Vagina (tissue), 2 donors: ENCODE data around the gene NAAA. TPM values are rescaled to one million over a fixed set of nuclear protein-coding genes. Genes with fewer than 3 reads are reported as not detected.
"Not testable (repeated sequence)": the region's sequence is repeated elsewhere in the genome, so short reads cannot be mapped to it uniquely, and the experiment has no call there.

ENCODE experiments used
- DNase-seq, 2 donors: peaks; one replicate each; pipeline ENCODE4 v3.0.0-alpha.2; 2017; ENCODE audit errors: extremely low spot score in 2 of 2
- H3K27ac ChIP-seq: fragments of 200-600 bp; sonication (generic); one replicate; pipeline ENCODE4 v1.5.1; 2019
- H3K27me3 ChIP-seq: fragments of 200-600 bp; sonication (generic); one replicate; pipeline ENCODE4 v1.5.1; 2019
- H3K36me3 ChIP-seq, 2 donors: fragments of 200-600 bp; sonication (generic); one replicate each; pipeline ENCODE4 v1.5.1; 2017 to 2019
- H3K4me1 ChIP-seq: fragments of 200-600 bp; sonication (generic); one replicate; pipeline ENCODE4 v1.5.1; 2019
- H3K4me3 ChIP-seq, 2 donors: fragments of 200-600 bp; sonication (generic); 1 replicate in 1 of 2; 2 replicates in 1 of 2; pipeline ENCODE4 v1.5.1; 2016 to 2019
- H3K9me3 ChIP-seq: fragments of 200-600 bp; sonication (generic); one replicate; pipeline ENCODE4 v1.5.1; 2019
- POLR2A ChIP-seq, 2 donors: fragments of 450-650 bp; IDR thresholded peaks; one replicate each; pipeline ENCODE4 v1.6.1; 2017; ENCODE audit warnings: antibody characterized with exemption in 2 of 2, mild to moderate bottlenecking in 2 of 2, moderate library complexity in 2 of 2
- POLR2AphosphoS5 ChIP-seq, 2 donors: sonication (generic); formaldehyde crosslinking; IDR thresholded peaks; one replicate each; pipeline ENCODE4 v1.9.0; 2017; ENCODE audit warnings: antibody characterized with exemption in 2 of 2, mild to moderate bottlenecking in 2 of 2, low read depth in 1 of 2; ENCODE audit not compliant: insufficient read depth in 1 of 2
- intact Hi-C: fragments of 100-400 bp; cut with DNase I; formaldehyde crosslinking; loops from one replicate; pipeline ENCODE4 v1.15.1; 2023
- total RNA-seq: library from RNA; depleted of rRNA; stranded (reverse); fragments of >200 nt; gene quantifications from one replicate; pipeline ENCODE4 v1.2.3, GENCODE V29; 2016
- TF ChIP-seq, protein P1 (sequence below), 3 experiments: fragments of 450-650 bp in 2 of 3; fragments of 200-600 bp in 1 of 3; sonication (generic) in 1 of 3; IDR thresholded peaks; one replicate each; pipeline ENCODE4 v1.5.1; 2017 to 2019; ENCODE audit warnings: antibody characterized with exemption in 3 of 3, mild to moderate bottlenecking in 2 of 3, moderate library complexity in 2 of 3

Gene NAAA
- total RNA-seq, 1 donor from 2014 or later, result 110 TPM

DNA sequence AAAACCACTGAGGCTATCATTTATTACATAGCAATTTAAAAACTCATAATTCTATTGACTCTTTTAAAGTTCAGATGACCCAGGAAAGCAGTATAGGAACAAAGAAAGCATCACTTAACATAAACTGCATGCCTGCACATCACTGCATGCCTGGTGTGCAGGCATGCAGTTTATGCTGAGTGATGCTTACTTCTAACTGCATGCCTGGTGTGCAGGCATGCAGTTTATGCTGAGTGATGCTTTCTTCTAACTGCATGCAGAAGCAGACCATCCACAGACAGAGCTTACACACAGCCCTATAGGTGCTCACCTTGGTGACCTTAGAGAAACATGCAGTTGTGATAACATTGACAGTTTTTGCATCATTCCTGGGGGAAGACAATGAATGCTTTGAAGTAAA, 33.0 kb upstream of the NAAA start:
- Histone ChIP-seq H3K9me3 (no peaks in the 10 kb centered on the region), H3K27me3 (no peaks in the 10 kb centered on the region), H3K4me3 (no peak overlapping the region), H3K27ac (no peak overlapping the region), H3K4me1 (no peaks in the 10 kb centered on the region), H3K36me3 (peaks cover 0 to 94% of the 10 kb centered on the region in 2 donors)
- intact Hi-C loops, result no loop called here
- TF ChIP-seq POLR2AphosphoS5 (IDR thresholded peaks at IDR 0.05; ENCODE audit: insufficient read depth in 1 of 2, low read depth in 1 of 2) (no peak), POLR2A (IDR thresholded peaks at IDR 0.05) (no peak)
- TF ChIP-seq, protein P1, sequence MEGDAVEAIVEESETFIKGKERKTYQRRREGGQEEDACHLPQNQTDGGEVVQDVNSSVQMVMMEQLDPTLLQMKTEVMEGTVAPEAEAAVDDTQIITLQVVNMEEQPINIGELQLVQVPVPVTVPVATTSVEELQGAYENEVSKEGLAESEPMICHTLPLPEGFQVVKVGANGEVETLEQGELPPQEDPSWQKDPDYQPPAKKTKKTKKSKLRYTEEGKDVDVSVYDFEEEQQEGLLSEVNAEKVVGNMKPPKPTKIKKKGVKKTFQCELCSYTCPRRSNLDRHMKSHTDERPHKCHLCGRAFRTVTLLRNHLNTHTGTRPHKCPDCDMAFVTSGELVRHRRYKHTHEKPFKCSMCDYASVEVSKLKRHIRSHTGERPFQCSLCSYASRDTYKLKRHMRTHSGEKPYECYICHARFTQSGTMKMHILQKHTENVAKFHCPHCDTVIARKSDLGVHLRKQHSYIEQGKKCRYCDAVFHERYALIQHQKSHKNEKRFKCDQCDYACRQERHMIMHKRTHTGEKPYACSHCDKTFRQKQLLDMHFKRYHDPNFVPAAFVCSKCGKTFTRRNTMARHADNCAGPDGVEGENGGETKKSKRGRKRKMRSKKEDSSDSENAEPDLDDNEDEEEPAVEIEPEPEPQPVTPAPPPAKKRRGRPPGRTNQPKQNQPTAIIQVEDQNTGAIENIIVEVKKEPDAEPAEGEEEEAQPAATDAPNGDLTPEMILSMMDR (IDR thresholded peaks at IDR 0.05), result no peak
- DNase-seq, result no peak

DNA sequence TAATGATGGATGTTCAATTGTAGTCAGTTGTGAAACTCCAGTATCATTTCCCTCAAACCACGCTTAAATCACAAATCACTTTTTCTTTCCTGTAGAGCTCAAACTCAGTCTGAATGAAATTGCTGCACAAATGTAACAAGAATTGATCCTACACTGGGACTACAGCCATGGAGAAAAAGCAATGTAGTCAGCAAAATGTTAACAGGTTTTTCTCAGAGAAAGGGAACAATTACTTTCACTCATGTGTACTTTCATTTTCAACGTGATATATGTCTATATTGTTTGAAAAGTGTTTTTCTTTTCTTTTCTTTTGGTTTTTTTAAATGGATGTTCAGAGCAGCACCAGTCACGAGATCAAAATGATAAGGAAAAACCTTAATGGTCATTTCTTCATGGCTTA, 27.3 kb upstream of the NAAA start:
- Histone ChIP-seq H3K27me3 (no peaks in the 10 kb centered on the region), H3K9me3 (no peaks in the 10 kb centered on the region), H3K4me3 (no peak overlapping the region), H3K36me3 (peaks cover 5 to 91% of the 10 kb centered on the region in 2 donors), H3K4me1 (no peaks in the 10 kb centered on the region), H3K27ac (no peak overlapping the region)
- intact Hi-C loops, result no loop called here
- no peak for DNase-seq
- TF ChIP-seq POLR2AphosphoS5 (IDR thresholded peaks at IDR 0.05; ENCODE audit: insufficient read depth in 1 of 2, low read depth in 1 of 2), result no peak

DNA sequence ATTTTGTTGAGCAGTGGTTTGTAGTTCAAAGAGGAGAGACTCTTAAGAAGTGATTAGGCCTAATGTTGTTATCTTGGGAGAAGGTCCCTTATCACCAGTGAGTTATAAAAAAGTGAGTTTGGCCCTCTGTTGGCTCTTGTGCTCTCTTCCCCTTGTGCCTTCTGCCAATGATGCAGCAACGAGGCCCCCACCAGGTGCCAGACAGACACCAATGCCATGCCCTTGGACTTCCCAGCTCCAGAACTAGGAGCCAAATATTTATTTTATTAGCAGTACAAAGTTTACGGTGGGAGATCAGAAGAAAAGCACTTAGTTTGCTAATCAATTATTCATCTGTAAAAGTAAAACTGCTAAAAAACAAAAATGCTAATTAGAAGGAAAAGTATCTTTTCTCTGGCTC, 22.7 kb upstream of the NAAA start:
- intact Hi-C loops, result no loop called here
- H3K9me3 ChIP-seq, result no peaks in the 10 kb centered on the region
- TF ChIP-seq, protein P1 (IDR thresholded peaks at IDR 0.05), result no peak
- H3K27me3 ChIP-seq, result no peaks in the 10 kb centered on the region
- DNase-seq, result no peak
- no peak overlapping the region for H3K27ac ChIP-seq
- H3K36me3 ChIP-seq, result peaks cover 5 to 75% of the 10 kb centered on the region in 2 donors
- H3K4me3 ChIP-seq, result no peak overlapping the region
- H3K4me1 ChIP-seq, result no peaks in the 10 kb centered on the region

DNA sequence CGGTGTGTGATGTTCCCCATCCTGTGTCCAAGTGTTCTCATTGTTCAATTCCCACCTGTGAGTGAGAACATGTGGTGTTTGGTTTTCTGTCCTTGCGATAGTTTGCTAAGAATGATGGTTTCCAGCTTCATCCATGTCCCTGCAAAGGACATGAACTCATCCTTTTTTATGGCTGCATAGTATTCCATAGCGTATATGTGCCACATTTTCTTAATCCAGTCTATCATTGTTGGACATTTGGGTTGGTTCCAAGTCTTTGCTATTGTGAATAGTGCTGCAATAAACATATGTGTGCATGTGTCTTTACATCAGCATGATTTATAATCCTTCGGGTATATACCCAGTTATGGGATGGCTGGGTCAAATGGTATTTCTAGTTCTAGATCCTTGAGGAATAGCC, 21.3 kb upstream of the NAAA start:
- H3K36me3 ChIP-seq, result peaks cover 5 to 75% of the 10 kb centered on the region in 2 donors
- DNase-seq, H3K27ac ChIP-seq, H3K4me1 ChIP-seq, intact Hi-C loops, H3K4me3 ChIP-seq, H3K27me3 ChIP-seq, H3K9me3 ChIP-seq: not testable (repeated sequence)

DNA sequence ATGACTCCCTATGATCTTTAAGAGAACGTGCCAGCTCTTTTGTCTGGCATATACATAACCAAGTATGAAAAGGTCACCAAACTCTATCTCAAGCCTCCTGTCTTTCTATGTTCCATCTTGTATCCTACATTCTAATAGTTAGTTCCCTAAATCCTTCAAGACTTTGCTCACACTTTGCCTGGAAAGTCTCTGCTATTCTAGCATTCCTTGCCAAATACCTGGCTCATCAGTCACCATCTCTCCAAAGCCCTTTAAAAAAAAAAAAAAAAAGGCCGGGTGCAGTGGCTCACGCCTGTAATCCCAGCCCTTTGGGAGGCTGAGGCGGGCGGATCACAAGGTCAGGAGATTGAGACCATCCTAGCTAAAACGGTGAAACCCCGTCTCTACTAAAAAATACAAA, 17.7 kb upstream of the NAAA start:
- H3K4me3 ChIP-seq, H3K27me3 ChIP-seq, H3K27ac ChIP-seq, intact Hi-C loops, H3K9me3 ChIP-seq, H3K4me1 ChIP-seq, DNase-seq: not testable (repeated sequence)
- peaks cover 0 to 75% of the 10 kb centered on the region in 2 donors for H3K36me3 ChIP-seq

DNA sequence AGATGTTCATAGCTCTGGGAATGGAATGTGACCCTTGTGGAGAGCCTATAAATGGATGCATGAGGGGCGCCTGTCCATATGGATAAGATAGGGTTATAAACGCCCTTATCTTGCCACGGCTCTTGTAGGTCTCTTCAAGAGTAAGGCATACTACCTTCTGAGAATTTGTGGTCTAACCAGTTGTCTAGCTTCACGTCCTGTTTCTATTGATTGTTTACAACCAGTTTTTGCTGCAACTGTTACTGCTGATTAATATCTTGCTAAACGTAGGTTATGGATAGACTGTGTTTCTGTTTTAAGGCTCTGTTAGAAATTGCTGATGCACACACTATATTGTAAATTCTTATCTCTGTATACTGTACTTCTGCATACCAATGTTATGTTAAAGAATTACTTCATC, 14.0 kb upstream of the NAAA start:
- H3K4me1 ChIP-seq, H3K4me3 ChIP-seq, H3K27ac ChIP-seq, H3K27me3 ChIP-seq, intact Hi-C loops, DNase-seq, H3K9me3 ChIP-seq: not testable (repeated sequence)
- peaks cover 0 to 89% of the 10 kb centered on the region in 2 donors for H3K36me3 ChIP-seq

DNA sequence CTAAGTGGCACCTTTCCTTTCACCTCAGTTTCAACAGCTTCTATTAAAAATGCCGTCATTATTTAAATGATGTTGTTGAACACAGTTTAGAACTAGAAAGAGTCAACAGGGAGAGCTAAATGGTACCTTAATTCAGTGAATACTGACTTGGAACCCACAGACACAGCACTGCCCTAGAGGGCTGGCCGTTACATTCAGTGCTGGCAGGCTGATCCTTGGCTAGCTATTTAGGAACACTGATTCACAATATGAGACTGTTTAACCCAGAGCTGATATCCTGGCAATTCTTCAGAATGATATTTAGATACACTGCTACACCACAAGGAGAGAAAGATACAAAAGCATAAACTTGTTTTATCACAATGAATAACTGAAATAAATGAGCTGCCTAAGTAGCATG, 12.7 kb upstream of the NAAA start:
- TF ChIP-seq POLR2A (IDR thresholded peaks at IDR 0.05), result no peak
- TF ChIP-seq, protein P1 (IDR thresholded peaks at IDR 0.05), result no peak
- no peak for TF ChIP-seq POLR2AphosphoS5 (IDR thresholded peaks at IDR 0.05; ENCODE audit: insufficient read depth in 1 of 2, low read depth in 1 of 2)
- no peak overlapping the region for H3K4me3 ChIP-seq
- no peaks in the 10 kb centered on the region for H3K27me3 ChIP-seq
- H3K36me3 ChIP-seq, result peaks cover 0 to 90% of the 10 kb centered on the region in 2 donors
- no peak overlapping the region for H3K27ac ChIP-seq
- intact Hi-C loops, result no loop called here
- no peaks in the 10 kb centered on the region for H3K4me1 ChIP-seq
- H3K9me3 ChIP-seq, result no peaks in the 10 kb centered on the region
- no peak for DNase-seq
